Liver (tissue), 3 donors: ENCODE data around the gene RAD9B.

Source experiments
- ATF3 ChIP-seq: IDR thresholded peaks from 2 replicates; pipeline ENCODE4 v1.6.1; 2016; ENCODE audit warnings: antibody characterized with exemption
- CTCF ChIP-seq: fragments of 150-350 bp; IDR thresholded peaks from 2 replicates; pipeline ENCODE4 v1.5.1; 2017; ENCODE audit warnings: improper control_type of control experiment, low read depth, low read length; ENCODE audit not compliant: missing input control
- EGR1 ChIP-seq, 2 donors: IDR thresholded peaks; 2 replicates each; pipeline ENCODE4 v1.6.1; 2016 to 2018; ENCODE audit warnings: antibody characterized with exemption in 2 of 2, low read depth in 2 of 2
- JUND ChIP-seq, 2 donors: IDR thresholded peaks; 2 replicates each; pipeline ENCODE4 v1.6.1; 2016; ENCODE audit warnings: antibody characterized with exemption in 2 of 2
- NR2F2 ChIP-seq: IDR thresholded peaks from 2 replicates; pipeline ENCODE4 v1.6.1; 2016; ENCODE audit warnings: antibody characterized with exemption
- RAD21 ChIP-seq, 2 donors: IDR thresholded peaks; 2 replicates each; pipeline ENCODE4 v1.6.1; 2016; ENCODE audit warnings: antibody characterized with exemption in 2 of 2, mild to moderate bottlenecking in 2 of 2
- RXRA ChIP-seq, 2 donors: IDR thresholded peaks; 2 replicates each; pipeline ENCODE4 v1.6.1; 2017 to 2018; ENCODE audit warnings: antibody characterized with exemption in 2 of 2, mild to moderate bottlenecking in 1 of 2
- SP1 ChIP-seq: IDR thresholded peaks from 2 replicates; pipeline ENCODE4 v1.6.1; 2018; ENCODE audit warnings: antibody characterized with exemption, mild to moderate bottlenecking
- TAF1 ChIP-seq: conservative IDR thresholded peaks from 2 replicates; pipeline ENCODE4 v1.6.1; 2016; ENCODE audit warnings: antibody characterized with exemption, mild to moderate bottlenecking
- YY1 ChIP-seq: IDR thresholded peaks from 2 replicates; pipeline ENCODE4 v1.6.1; 2016; ENCODE audit warnings: antibody characterized with exemption, mild to moderate bottlenecking
- TF ChIP-seq, protein P1 (sequence below): IDR thresholded peaks from 2 replicates; pipeline ENCODE4 v1.6.1; 2016; ENCODE audit warnings: antibody characterized with exemption
- TF ChIP-seq, protein P2 (sequence below): IDR thresholded peaks from 2 replicates; pipeline ENCODE4 v1.6.1; 2016; ENCODE audit warnings: antibody characterized with exemption
- TF ChIP-seq, protein P3 (sequence below): IDR thresholded peaks from 2 replicates; pipeline ENCODE4 v1.6.1; 2016; ENCODE audit warnings: antibody characterized with exemption, mild to moderate bottlenecking
- donor health status: healthy.
- donor health status: healthy.

- TF ChIP-seq CTCF (no peak), JUND (IDR thresholded peaks at IDR 0.05) (no peak), NR2F2 (no peak), SP1 (no peak), TAF1 (no peak), ATF3 (no peak), RAD21 (IDR thresholded peaks at IDR 0.05) (no peak), YY1 (no peak), EGR1 (IDR thresholded peaks at IDR 0.05; ENCODE audit: low read depth in 2 of 2) (no peak), RXRA (IDR thresholded peaks at IDR 0.05) (no peak)
- TF ChIP-seq, protein P1, sequence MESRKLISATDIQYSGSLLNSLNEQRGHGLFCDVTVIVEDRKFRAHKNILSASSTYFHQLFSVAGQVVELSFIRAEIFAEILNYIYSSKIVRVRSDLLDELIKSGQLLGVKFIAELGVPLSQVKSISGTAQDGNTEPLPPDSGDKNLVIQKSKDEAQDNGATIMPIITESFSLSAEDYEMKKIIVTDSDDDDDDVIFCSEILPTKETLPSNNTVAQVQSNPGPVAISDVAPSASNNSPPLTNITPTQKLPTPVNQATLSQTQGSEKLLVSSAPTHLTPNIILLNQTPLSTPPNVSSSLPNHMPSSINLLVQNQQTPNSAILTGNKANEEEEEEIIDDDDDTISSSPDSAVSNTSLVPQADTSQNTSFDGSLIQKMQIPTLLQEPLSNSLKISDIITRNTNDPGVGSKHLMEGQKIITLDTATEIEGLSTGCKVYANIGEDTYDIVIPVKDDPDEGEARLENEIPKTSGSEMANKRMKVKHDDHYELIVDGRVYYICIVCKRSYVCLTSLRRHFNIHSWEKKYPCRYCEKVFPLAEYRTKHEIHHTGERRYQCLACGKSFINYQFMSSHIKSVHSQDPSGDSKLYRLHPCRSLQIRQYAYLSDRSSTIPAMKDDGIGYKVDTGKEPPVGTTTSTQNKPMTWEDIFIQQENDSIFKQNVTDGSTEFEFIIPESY = no peak
- TF ChIP-seq, protein P2, sequence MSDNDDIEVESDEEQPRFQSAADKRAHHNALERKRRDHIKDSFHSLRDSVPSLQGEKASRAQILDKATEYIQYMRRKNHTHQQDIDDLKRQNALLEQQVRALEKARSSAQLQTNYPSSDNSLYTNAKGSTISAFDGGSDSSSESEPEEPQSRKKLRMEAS = no peak
- TF ChIP-seq, protein P3, sequence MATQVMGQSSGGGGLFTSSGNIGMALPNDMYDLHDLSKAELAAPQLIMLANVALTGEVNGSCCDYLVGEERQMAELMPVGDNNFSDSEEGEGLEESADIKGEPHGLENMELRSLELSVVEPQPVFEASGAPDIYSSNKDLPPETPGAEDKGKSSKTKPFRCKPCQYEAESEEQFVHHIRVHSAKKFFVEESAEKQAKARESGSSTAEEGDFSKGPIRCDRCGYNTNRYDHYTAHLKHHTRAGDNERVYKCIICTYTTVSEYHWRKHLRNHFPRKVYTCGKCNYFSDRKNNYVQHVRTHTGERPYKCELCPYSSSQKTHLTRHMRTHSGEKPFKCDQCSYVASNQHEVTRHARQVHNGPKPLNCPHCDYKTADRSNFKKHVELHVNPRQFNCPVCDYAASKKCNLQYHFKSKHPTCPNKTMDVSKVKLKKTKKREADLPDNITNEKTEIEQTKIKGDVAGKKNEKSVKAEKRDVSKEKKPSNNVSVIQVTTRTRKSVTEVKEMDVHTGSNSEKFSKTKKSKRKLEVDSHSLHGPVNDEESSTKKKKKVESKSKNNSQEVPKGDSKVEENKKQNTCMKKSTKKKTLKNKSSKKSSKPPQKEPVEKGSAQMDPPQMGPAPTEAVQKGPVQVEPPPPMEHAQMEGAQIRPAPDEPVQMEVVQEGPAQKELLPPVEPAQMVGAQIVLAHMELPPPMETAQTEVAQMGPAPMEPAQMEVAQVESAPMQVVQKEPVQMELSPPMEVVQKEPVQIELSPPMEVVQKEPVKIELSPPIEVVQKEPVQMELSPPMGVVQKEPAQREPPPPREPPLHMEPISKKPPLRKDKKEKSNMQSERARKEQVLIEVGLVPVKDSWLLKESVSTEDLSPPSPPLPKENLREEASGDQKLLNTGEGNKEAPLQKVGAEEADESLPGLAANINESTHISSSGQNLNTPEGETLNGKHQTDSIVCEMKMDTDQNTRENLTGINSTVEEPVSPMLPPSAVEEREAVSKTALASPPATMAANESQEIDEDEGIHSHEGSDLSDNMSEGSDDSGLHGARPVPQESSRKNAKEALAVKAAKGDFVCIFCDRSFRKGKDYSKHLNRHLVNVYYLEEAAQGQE = no peak
These were observed 14.9 kb downstream of the RAD9B start for GRCh38 chr12:110516995-110517394.
